ENCODE data around the gene RNASEH2B.

GRCh38 chr13:50866817-50867636 lies 42.6 kb upstream of the RNASEH2B start:
- TF ChIP-seq CTCF (IDR thresholded peaks at IDR 0.05; ENCODE audit: low read depth, low read length, missing input control): no peak
- TF ChIP-seq REST (IDR thresholded peaks at IDR 0.05): no peak
